ENCODE measurements around the gene ARCN1. TPM values are rescaled to one million over a fixed set of nuclear protein-coding genes. Genes with fewer than 3 reads are reported as not detected.

The ARCN1 gene
- total RNA-seq, 6 donors from 2014 or later: 29.3 to 121 (median 94.6) TPM

DNA sequence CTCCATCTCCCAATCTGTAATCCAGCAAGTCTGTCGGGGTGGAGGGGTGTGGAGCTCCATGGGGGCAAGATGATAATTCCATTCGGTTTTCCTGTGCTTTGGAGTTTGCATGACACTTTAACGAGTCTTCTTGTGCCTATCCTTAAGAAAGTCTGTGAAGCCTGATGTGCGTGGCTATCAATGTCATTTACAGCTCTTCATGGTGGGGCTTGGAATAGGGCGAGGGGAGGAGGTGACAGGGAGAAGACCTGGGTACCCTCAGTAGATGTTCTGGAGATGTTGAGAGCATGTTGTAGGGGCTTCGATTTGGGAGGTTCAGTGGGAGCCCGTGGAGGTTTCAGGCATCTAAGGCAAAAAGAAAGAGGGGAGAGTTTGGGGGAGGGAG, 34.6 kb downstream of the ARCN1 start:
- ATAC-seq (ENCODE audit: low FRiP score in 2 of 2) (no peak), DNase-seq (no peak)
- H3K36me3 ChIP-seq: peaks cover 3 to 13% (median 6%) of the 10 kb centered on the region in 4 donors
- no peak overlapping the region for H3K4me3 ChIP-seq
- H3K27ac ChIP-seq: peak overlapping the region in 3 of 4 donors; percentile 90 to 96 (median 95)
- H3K9me3 ChIP-seq: no peaks in the 10 kb centered on the region
- peaks cover 39 to 58% (median 50%) of the 10 kb centered on the region in 4 donors for H3K4me1 ChIP-seq
- H3K27me3 ChIP-seq: peaks cover 0 to 10% (median 3%) of the 10 kb centered on the region in 4 donors
- 71 to 89% methylated on average over 7 of the region's 7 CpGs for WGBS, 2 donors
- no peak for TF ChIP-seq POLR2A (IDR thresholded peaks at IDR 0.05)
- no peak for TF ChIP-seq POLR2AphosphoS5 (IDR thresholded peaks at IDR 0.05)
- TF ChIP-seq, protein P1, sequence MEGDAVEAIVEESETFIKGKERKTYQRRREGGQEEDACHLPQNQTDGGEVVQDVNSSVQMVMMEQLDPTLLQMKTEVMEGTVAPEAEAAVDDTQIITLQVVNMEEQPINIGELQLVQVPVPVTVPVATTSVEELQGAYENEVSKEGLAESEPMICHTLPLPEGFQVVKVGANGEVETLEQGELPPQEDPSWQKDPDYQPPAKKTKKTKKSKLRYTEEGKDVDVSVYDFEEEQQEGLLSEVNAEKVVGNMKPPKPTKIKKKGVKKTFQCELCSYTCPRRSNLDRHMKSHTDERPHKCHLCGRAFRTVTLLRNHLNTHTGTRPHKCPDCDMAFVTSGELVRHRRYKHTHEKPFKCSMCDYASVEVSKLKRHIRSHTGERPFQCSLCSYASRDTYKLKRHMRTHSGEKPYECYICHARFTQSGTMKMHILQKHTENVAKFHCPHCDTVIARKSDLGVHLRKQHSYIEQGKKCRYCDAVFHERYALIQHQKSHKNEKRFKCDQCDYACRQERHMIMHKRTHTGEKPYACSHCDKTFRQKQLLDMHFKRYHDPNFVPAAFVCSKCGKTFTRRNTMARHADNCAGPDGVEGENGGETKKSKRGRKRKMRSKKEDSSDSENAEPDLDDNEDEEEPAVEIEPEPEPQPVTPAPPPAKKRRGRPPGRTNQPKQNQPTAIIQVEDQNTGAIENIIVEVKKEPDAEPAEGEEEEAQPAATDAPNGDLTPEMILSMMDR (IDR thresholded peaks at IDR 0.05): no peak
- TF ChIP-seq EP300 (IDR thresholded peaks at IDR 0.05): no peak

DNA sequence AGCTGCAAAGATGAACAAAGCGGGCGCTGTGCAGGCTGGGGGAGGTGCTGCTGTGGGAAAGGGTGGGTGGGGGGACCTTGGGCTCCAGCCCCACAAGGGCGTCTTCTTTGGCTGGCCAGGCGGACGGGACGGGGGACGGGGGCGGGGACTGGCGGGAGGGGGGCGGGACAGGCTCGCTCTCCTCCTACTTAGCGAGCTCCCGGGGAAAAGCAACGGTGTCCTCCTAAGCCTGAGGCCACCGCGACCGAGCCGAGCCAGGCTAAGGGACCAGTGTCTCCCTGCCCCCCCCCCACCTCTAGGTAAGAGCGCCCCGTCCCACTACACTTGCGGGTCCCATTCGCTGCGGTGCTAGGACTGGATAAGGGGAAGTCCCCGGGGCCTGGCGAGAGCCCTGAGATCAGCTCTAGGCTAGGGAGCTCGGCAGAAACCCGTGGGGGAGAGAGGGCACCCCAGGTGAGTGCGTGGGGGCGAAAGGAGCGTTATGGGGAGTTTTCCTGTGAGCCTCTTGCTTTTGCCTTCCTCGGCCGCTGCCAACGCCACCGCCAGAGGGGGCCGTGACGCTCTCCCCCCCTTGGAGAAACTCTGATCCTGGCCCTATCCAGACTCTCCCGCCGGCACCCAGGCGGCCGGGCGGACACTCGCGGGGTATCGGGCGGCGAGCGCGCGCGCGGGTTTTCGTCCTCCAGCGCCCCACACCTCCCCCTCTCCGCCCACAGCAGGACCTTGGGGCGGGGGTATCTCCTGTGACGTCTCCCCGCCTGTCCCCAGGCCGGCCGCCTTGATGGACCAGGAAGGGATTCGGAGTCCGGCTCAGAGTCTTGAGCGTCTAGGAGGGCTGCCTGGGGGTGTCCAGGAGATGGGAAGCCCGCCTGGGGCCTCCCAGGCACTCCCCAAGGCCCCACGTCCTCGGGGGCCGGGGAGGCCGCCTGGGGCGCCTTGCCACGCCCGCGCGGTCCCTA, 35.5 kb downstream of the ARCN1 start, which contains the start of gene PHLDB1:
Gene PHLDB1 (plus strand): TSS at position 215 of the 959 bp plus-strand sequence. CDS start 6,222 bp downstream, outside the sequence.
- H3K36me3 ChIP-seq: peaks cover 0 to 5% (median 0%) of the 10 kb centered on the region in 4 donors
- peak within 1 kb of the TSS; percentile 90 to 96 (median 94) for H3K27ac ChIP-seq
- peak; percentile 50 to 93 for DNase-seq
- H3K4me1 ChIP-seq: peaks cover 44 to 67% (median 55%) of the 10 kb centered on the region in 4 donors
- peaks cover 0 to 10% (median 3%) of the 10 kb centered on the region in 4 donors for H3K27me3 ChIP-seq
- H3K4me3 ChIP-seq: peak within 1 kb of the TSS; percentile 48 to 80 (median 70)
- peak; percentile 48 to 68 for ATAC-seq (ENCODE audit: low FRiP score in 2 of 2)
- 0% methylated on average over 1 to 45 of the region's 72 CpGs for WGBS, 2 donors
- H3K9me3 ChIP-seq: no peaks in the 10 kb centered on the region
- TF ChIP-seq EP300 (IDR thresholded peaks at IDR 0.05) (no peak), POLR2A (IDR thresholded peaks at IDR 0.05) (peak in 2 of 4 donors; percentile 37 to 43), POLR2AphosphoS5 (IDR thresholded peaks at IDR 0.05) (peak in 1 of 2 donors; percentile 63)
- TF ChIP-seq, protein P1 (IDR thresholded peaks at IDR 0.05): peak in 5 of 6 experiments; percentile 41 to 63 (median 58)

DNA sequence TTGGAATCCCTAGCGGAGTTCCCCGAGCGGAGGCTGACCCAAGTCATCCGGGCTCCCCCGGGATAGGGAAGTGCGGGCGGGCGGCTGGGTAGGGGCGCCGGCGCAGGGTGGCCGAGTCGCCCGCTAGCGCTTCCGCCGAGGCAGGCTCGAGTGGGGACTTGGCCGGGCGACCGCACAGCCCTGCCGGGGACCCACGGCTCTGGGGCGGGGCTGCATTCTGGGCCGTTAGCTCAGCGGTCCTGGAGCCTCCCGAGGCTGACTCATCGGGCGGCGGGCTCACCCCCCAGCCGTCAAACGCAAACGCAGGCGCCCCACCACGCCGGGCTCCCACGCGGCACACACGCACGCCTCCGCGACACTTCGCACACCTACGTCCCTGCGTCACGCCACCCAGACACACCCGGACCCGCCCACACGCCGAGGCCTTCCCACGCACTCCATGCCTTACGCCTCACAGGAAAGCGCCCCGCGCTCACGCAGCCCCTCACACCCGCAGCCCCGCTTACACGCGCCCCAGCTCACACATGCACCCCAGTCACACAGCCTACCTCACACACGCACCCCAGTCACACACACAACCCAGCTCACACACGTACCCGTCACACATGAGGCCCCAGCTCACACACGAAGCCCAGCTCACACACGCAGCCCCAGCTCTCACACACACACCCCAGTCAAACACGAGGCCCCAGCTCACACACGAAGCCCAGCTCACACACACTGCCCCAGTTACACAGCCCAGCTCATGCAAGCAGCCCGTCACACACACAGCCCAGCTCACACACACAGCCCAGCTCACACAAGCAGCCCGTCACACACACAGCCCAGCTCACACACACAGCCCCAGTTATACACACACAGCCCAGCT, 36.4 kb downstream of the ARCN1 start:
- ATAC-seq (ENCODE audit: low FRiP score in 2 of 2) (peak; percentile 69 to 84), DNase-seq (peak; percentile 56 to 93)
- H3K27me3 ChIP-seq: peaks cover 0 to 10% (median 3%) of the 10 kb centered on the region in 4 donors
- H3K36me3 ChIP-seq: peaks cover 0 to 2% (median 0%) of the 10 kb centered on the region in 4 donors
- H3K9me3 ChIP-seq: no peaks in the 10 kb centered on the region
- peaks cover 53 to 70% (median 60%) of the 10 kb centered on the region in 4 donors for H3K4me1 ChIP-seq
- H3K27ac ChIP-seq: peak overlapping the region; percentile 90 to 96 (median 94)
- WGBS, 2 donors: 27 to 32% methylated on average over 32 to 35 of the region's 69 CpGs
- peak overlapping the region; percentile 48 to 80 (median 70) for H3K4me3 ChIP-seq
- TF ChIP-seq EP300 (IDR thresholded peaks at IDR 0.05) (no peak), POLR2AphosphoS5 (IDR thresholded peaks at IDR 0.05) (peak; percentile 46 to 70), POLR2A (IDR thresholded peaks at IDR 0.05) (peak in 3 of 4 donors; percentile 45 to 61 (median 53))
- TF ChIP-seq, protein P1 (IDR thresholded peaks at IDR 0.05): no peak

DNA sequence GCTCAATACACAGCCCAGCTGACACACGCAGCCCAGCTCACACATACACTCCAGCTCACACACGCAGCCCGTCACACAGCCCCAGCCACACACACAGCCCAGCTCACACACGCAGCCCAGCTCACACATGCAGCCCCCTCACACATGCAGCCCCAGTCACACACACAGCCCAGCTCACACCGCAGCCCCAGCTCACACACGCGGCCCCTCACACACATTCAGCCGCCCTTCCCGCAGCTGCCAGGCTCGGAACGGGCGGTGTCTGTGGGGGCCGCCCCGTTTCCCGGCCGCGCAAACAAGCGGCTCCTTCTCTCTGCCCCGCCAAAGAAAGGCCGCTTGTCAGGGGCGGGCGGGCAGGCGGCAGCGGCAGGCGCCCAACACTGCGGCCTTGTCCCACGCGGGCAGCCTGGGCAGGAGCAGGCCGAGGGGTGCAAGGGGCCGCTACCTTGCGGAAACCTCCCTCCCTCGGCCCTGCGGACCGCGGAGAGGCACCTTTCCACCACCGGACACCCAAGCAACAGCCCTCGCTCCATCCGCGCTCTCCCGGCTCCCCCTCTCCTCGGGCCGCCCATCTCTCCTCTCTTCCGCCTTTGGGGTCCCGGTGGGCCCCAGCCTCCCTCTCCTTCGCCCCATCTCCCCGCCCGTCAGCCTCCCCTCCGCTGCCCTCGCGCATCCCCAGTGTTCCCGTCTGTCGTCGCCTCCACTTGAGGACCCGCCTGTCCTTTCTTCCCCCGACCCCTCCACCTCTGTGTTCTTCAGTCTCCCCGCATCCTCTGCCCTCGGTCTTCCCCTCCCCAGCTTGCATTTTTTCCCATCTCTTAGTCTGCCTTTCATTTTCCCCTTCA, 37.4 kb downstream of the ARCN1 start:
- Histone ChIP-seq H3K27me3 (peaks cover 0 to 10% (median 3%) of the 10 kb centered on the region in 4 donors), H3K36me3 (peaks cover 0 to 12% (median 3%) of the 10 kb centered on the region in 4 donors), H3K9me3 (no peaks in the 10 kb centered on the region), H3K4me3 (peak overlapping the region; percentile 48 to 80 (median 65)), H3K27ac (peak overlapping the region; percentile 90 to 96 (median 94)), H3K4me1 (peaks cover 58 to 68% (median 63%) of the 10 kb centered on the region in 4 donors)
- 31 to 48% methylated on average over 24 to 57 of the region's 57 CpGs for WGBS, 2 donors
- ATAC-seq (ENCODE audit: low FRiP score in 2 of 2) (no peak), DNase-seq (peak in 1 of 2 donors; percentile 87)
- TF ChIP-seq POLR2A (IDR thresholded peaks at IDR 0.05) (peak in 1 of 4 donors; percentile 16), POLR2AphosphoS5 (IDR thresholded peaks at IDR 0.05) (peak in 1 of 2 donors; percentile 15), EP300 (IDR thresholded peaks at IDR 0.05) (no peak)
- TF ChIP-seq, protein P1 (IDR thresholded peaks at IDR 0.05): no peak

Measured in upper lobe of left lung (tissue), 6 donors.